AG09319 (cell line): ENCODE measurements around the gene ALG14.

ENCODE experiments used
- DNase-seq: peaks from one replicate; pipeline ENCODE4 v3.0.0-alpha.2; 2010; ENCODE audit warnings: low read depth; ENCODE audit errors: extremely low read depth
- TF ChIP-seq, protein P1 (sequence below): IDR thresholded peaks from 2 replicates; pipeline ENCODE4 v1.5.1; 2011; ENCODE audit warnings: low read depth, mild to moderate bottlenecking, inconsistent platforms, low read length, moderate library complexity

ALG14 gene

GRCh38 chr1:95116580-95117206 lies 43.9 kb upstream of the ALG14 start:
- TF ChIP-seq, protein P1, sequence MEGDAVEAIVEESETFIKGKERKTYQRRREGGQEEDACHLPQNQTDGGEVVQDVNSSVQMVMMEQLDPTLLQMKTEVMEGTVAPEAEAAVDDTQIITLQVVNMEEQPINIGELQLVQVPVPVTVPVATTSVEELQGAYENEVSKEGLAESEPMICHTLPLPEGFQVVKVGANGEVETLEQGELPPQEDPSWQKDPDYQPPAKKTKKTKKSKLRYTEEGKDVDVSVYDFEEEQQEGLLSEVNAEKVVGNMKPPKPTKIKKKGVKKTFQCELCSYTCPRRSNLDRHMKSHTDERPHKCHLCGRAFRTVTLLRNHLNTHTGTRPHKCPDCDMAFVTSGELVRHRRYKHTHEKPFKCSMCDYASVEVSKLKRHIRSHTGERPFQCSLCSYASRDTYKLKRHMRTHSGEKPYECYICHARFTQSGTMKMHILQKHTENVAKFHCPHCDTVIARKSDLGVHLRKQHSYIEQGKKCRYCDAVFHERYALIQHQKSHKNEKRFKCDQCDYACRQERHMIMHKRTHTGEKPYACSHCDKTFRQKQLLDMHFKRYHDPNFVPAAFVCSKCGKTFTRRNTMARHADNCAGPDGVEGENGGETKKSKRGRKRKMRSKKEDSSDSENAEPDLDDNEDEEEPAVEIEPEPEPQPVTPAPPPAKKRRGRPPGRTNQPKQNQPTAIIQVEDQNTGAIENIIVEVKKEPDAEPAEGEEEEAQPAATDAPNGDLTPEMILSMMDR, result peak; percentile 27
- DNase-seq, result no peak

DNA sequence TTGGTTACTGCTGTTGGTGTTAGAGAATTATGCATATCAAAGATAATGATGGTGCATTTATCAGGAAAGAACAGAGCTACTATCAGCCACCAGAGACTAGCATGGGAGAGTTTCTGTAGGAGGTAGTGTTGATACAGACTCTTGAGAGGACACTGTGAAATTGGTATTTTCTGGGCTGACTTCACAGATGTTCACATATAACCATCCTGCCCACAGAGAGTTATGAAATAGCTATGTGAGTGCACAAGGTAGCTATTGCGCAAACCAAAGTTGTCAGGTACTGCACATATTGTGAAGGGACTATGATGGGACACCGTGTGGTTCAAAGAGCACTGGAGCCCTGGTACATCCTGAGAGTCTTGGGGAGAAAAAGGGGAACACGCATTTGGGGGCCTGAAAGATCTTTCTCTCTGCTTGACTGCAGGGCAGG lies 43.0 kb upstream of the ALG14 start:
- DNase-seq, result no peak
- TF ChIP-seq, protein P1, result no peak

DNA sequence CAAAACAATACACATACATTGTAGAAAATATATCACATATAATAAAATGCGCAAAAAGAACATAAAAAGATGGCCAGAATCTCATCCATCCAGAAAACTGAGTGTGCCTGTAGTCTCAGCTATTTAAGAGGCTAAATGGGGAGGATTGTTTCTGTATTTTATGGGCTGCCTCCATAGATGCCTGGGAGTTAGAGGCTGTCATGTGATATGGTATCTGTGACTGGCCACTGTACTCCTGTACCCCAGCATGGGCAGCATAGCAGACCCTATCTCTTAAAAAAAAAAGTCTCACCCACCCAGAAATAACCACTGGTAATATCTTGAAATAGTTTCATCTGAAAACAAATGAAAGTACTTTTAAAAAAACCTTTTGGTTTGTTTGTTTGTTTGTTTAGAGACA lies 40.9 kb upstream of the ALG14 start:
- no peak for DNase-seq
- TF ChIP-seq, protein P1, result no peak

- TF ChIP-seq, protein P1, result no peak
- no peak for DNase-seq
Observed at GRCh38 chr1:95111014-95111413, 38.3 kb upstream of the ALG14 start.

GRCh38 chr1:95108792-95109191 lies 36.0 kb upstream of the ALG14 start:
- DNase-seq, result no peak
- TF ChIP-seq, protein P1, result no peak

- DNase-seq, result peak; percentile 41
- TF ChIP-seq, protein P1, result no peak
Observed at GRCh38 chr1:95098196-95098595, 25.4 kb upstream of the ALG14 start.

GRCh38 chr1:95097426-95097825 lies 24.7 kb upstream of the ALG14 start:
- no peak for DNase-seq
- TF ChIP-seq, protein P1, result no peak
